HG03175 (cell line): ENCODE data around the gene AADACL3.
"Not testable (repeated sequence)": the region's sequence is repeated elsewhere in the genome, so short reads cannot be mapped to it uniquely, and the experiment has no call there.

Source experiments
- ATAC-seq: cut with Tn5 transposase; IDR thresholded peaks from one replicate; pipeline ENCODE4 v1.9.1; 2021; ENCODE audit warnings: mild to moderate bottlenecking, moderate library complexity; ENCODE audit not compliant: unreplicated experiment

AADACL3 gene

GRCh38 chr1:12713651-12714050 lies 2.3 kb upstream of the AADACL3 start:
- not testable (repeated sequence) for ATAC-seq

- no peak for ATAC-seq
These were observed 1.0 kb upstream of the AADACL3 start for GRCh38 chr1:12714710-12715475.

- ATAC-seq: no peak
These were observed 1.5 kb downstream of the AADACL3 start for GRCh38 chr1:12717301-12717838.

- no peak for ATAC-seq
These were observed 6.7 kb downstream of the AADACL3 start for GRCh38 chr1:12722626-12723025.

GRCh38 chr1:12728391-12728790 lies 12.5 kb downstream of the AADACL3 start:
- no peak for ATAC-seq

- ATAC-seq: no peak
These were observed 14.2 kb downstream of the AADACL3 start for GRCh38 chr1:12730156-12730555.

GRCh38 chr1:12731084-12731483 lies 15.2 kb downstream of the AADACL3 start:
- not testable (repeated sequence) for ATAC-seq

GRCh38 chr1:12734651-12735050 lies 18.7 kb downstream of the AADACL3 start:
- ATAC-seq: no peak

- no peak for ATAC-seq
These were observed 23.0 kb downstream of the AADACL3 start for GRCh38 chr1:12738934-12739333.

GRCh38 chr1:12739613-12740012 lies 23.7 kb downstream of the AADACL3 start:
- ATAC-seq: no peak

- no peak for ATAC-seq
These were observed 26.0 kb downstream of the AADACL3 start for GRCh38 chr1:12741946-12742345.

GRCh38 chr1:12745126-12745991 lies 29.4 kb downstream of the AADACL3 start:
- ATAC-seq: no peak

- ATAC-seq: no peak
These were observed 30.0 kb downstream of the AADACL3 start, which contains the start of gene CFAP107 for GRCh38 chr1:12745992-12746323. TSS of gene CFAP107 (plus strand) at chr1:12746200. CDS start at chr1:12746431, 231 bp downstream.

GRCh38 chr1:12748778-12749355 lies 33.0 kb downstream of the AADACL3 start:
- no peak for ATAC-seq

GRCh38 chr1:12754738-12755137 lies 38.8 kb downstream of the AADACL3 start:
- no peak for ATAC-seq

- no peak for ATAC-seq
These were observed 40.4 kb downstream of the AADACL3 start for GRCh38 chr1:12756273-12756672.

GRCh38 chr1:12756768-12757413 lies 41.0 kb downstream of the AADACL3 start:
- ATAC-seq: no peak

- no peak for ATAC-seq
These were observed 41.9 kb downstream of the AADACL3 start for GRCh38 chr1:12757836-12758235.

- no peak for ATAC-seq
These were observed 44.4 kb downstream of the AADACL3 start for GRCh38 chr1:12760256-12760795.

GRCh38 chr1:12761781-12762180 lies 45.9 kb downstream of the AADACL3 start:
- ATAC-seq: no peak

GRCh38 chr1:12762766-12763165 lies 46.9 kb downstream of the AADACL3 start:
- no peak for ATAC-seq
